Pons (tissue), 1 donor: ENCODE results near the gene MAPK8IP1.

Experiments
- DNase-seq: peaks from one replicate; pipeline ENCODE4 v3.0.0-alpha.2; 2016; ENCODE audit warnings: low spot score

The MAPK8IP1 gene

DNA sequence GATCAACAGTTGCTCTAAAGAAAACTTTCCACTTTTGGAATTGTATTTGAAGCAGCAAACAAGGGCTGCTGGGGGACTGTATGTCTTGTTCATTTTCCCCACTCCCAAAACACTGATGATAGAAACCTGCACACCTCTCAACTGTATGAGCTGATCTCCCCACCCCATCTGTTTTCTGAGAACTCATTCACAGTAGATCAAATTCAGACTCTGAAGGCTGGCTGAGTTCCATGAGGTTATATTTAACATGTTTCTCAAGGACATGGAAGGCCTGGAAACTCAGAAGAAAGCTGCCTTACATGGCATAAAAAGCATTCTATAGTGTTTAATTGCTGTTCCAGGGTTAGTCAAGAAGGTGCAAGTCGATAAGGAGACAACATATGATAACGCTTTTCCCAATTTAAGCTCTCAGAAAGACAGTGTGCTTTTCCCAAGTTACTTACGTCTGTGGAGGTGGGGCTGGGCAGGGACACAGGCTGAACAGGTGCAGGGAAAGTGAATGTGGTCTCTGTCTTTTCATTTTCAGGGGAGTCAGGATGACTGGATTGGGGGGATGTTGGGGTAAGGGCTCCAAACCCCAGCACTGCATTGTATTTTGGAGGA is 60.0 kb downstream of the MAPK8IP1 start:
- DNase-seq = no peak

DNA sequence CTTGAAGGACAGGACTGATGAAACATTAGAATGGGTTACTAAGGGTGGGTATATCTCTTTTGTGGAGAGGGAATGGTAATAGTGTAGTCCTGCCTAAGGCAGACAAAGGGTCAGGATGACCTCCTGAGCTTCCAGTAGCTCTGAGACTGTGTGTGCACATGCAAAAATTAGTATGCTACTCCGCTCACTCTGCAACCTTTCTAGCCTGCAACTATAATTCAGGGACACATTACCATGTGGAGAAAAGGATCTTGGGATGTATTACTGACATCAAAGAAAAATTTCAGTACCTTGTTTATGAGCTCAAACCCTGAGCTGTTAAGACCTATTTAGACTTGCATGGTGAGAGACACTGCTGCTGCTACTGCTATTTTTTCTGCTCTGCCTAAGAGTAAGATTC is 62.4 kb downstream of the MAPK8IP1 start:
- no peak for DNase-seq

DNA sequence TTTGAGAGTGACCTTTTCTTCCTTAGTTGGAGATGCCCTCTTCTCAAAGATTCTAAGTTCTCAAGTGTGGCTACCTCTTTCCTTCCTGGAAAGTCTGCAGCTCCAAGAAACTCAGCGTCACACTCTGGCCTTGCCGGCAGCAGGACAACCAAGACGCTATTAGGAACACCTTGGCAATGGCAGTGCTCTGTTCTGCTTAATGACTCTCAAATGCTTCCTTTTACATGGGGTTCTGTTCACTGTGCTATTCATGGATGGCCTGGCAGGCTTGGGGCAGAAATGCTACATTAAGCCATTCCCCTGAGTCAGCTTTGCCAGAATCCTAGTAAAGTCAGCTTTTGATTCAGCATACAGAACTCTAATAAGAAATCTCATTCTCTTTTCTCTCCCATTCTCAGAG is 62.9 kb downstream of the MAPK8IP1 start:
- DNase-seq = peak; percentile 60

DNA sequence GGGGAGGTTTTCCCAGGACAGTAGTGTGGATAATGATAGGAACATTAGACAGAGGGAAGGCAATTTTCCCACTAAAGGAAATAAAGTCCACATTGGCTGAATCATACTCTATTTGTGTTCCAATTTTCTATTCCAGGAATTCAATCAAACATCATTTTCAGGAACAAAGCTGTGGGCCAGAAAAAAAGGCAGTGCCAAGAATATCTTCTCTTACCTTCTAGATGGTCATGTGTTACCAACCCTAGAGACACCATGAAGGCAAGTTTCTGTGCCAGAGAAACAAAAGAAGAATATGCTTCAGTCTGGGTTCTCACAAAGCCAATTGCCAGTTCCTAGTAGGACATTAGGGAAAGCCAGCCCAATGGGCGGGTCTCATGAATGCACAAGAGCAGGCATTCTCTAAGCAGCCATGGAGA is 64.5 kb downstream of the MAPK8IP1 start:
- DNase-seq = peak; percentile 62
